ENCODE results near the gene HDAC1.

DNA sequence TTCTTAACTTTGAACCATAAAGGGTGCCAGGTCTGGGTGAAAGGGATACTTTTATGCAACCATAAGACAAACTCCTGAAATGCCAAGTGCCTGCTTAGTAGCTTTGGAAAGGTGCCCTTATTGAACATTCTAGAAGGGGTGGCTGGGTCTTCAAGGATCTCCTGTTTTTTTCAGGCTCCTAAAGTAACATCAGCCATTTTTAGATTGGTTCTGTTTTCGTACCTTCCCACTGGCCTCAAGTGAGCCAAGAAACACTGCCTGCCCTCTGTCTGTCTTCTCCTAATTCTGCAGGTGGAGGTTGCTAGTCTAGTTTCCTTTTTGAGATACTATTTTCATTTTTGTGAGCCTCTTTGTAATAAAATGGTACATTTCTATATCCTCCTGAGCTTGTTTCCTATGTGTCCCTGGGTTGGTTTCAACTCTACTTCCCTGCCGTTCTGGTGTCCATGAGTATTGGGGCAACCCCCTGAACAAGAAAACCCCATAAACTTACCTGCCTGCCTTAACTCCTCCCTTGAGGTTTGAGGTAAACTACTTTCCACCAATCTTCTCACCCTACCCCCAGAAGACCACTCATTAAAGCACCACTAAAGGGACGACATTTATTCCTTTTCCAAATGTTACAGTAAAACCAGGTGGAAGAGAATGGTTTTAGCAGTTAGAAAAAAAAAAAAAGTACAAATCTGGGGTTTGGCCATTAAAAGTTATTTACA, 41.5 kb downstream of the HDAC1 start:
- TF ChIP-seq, protein P1, sequence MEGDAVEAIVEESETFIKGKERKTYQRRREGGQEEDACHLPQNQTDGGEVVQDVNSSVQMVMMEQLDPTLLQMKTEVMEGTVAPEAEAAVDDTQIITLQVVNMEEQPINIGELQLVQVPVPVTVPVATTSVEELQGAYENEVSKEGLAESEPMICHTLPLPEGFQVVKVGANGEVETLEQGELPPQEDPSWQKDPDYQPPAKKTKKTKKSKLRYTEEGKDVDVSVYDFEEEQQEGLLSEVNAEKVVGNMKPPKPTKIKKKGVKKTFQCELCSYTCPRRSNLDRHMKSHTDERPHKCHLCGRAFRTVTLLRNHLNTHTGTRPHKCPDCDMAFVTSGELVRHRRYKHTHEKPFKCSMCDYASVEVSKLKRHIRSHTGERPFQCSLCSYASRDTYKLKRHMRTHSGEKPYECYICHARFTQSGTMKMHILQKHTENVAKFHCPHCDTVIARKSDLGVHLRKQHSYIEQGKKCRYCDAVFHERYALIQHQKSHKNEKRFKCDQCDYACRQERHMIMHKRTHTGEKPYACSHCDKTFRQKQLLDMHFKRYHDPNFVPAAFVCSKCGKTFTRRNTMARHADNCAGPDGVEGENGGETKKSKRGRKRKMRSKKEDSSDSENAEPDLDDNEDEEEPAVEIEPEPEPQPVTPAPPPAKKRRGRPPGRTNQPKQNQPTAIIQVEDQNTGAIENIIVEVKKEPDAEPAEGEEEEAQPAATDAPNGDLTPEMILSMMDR (IDR thresholded peaks at IDR 0.05): no peak
- no peak for TF ChIP-seq POLR2A (IDR thresholded peaks at IDR 0.05)

Measured in gastroesophageal sphincter (tissue), 3 donors.